GM21423 (cell line): ENCODE results near the gene EFEMP2.
A peak's percentile ranks its signal among the peaks of the same experiment; 100 is the strongest.
"Not testable (repeated sequence)": the region's sequence is repeated elsewhere in the genome, so short reads cannot be mapped to it uniquely, and the experiment has no call there.

Experiments
- ATAC-seq: cut with Tn5 transposase; IDR thresholded peaks from one replicate; pipeline ENCODE4 v1.9.1; 2021; ENCODE audit warnings: mild to moderate bottlenecking, moderate library complexity; ENCODE audit not compliant: unreplicated experiment

The EFEMP2 gene

GRCh38 chr11:65833297-65834030 lies 39.1 kb downstream of the EFEMP2 start, which contains the start of gene SNX32:
SNX32 (plus strand) TSS chr11:65833963; CDS start chr11:65834066, 103 bp downstream.
- peak; percentile 95 for ATAC-seq

GRCh38 chr11:65832231-65832630 lies 40.4 kb downstream of the EFEMP2 start:
- not testable (repeated sequence) for ATAC-seq

GRCh38 chr11:65829459-65829858 lies 43.1 kb downstream of the EFEMP2 start:
- ATAC-seq, result no peak

GRCh38 chr11:65826984-65827735 lies 45.4 kb downstream of the EFEMP2 start:
- no peak for ATAC-seq

- no peak for ATAC-seq
Observed at GRCh38 chr11:65822776-65823528, 49.6 kb downstream of the EFEMP2 start.

- ATAC-seq, result no peak
Observed at GRCh38 chr11:65821107-65821506, 51.5 kb downstream of the EFEMP2 start.

GRCh38 chr11:65817835-65818680 lies 54.5 kb downstream of the EFEMP2 start:
- ATAC-seq, result peak; percentile 75

GRCh38 chr11:65817312-65817834 lies 55.2 kb downstream of the EFEMP2 start:
- ATAC-seq, result no peak

GRCh38 chr11:65816696-65817095 lies 55.9 kb downstream of the EFEMP2 start:
- ATAC-seq, result no peak
